HEK293 (cell line): ENCODE data around the gene SCN5A.

Experiments
- CTCF ChIP-seq: fragments of 450-650 bp; formaldehyde crosslinking; IDR thresholded peaks from 2 replicates; pipeline ENCODE4 v1.5.1; 2016; ENCODE audit warnings: missing biosample characterization, missing genetic modification characterization
- MEIS1 ChIP-seq: sonication (generic); formaldehyde crosslinking; IDR thresholded peaks from 2 replicates; pipeline ENCODE4 v1.8.1; 2022; ENCODE audit warnings: missing genetic modification reagents, mild to moderate bottlenecking, borderline replicate concordance
- PRDM10 ChIP-seq: fragments of 450-650 bp; formaldehyde crosslinking; IDR thresholded peaks from 2 replicates; pipeline ENCODE4 v1.5.1; 2016; ENCODE audit warnings: missing biosample characterization, missing genetic modification characterization
- ZNF350 ChIP-seq: fragments of 450-650 bp; formaldehyde crosslinking; IDR thresholded peaks from 2 replicates; pipeline ENCODE4 v1.5.0; 2017; ENCODE audit warnings: missing biosample characterization, mild to moderate bottlenecking, missing genetic modification characterization
- ZNF354C ChIP-seq: fragments of 450-650 bp; formaldehyde crosslinking; IDR thresholded peaks from 2 replicates; pipeline ENCODE4 v1.5.1; 2016; ENCODE audit warnings: missing biosample characterization, missing genetic modification characterization, low read depth, borderline replicate concordance
- ZNF423 ChIP-seq: fragments of 450-650 bp; formaldehyde crosslinking; IDR thresholded peaks from 2 replicates; pipeline ENCODE4 v1.5.1; 2016; ENCODE audit warnings: missing biosample characterization, missing genetic modification characterization

GRCh38 chr3:38636881-38637280 lies 12.6 kb downstream of the SCN5A start:
- TF ChIP-seq ZNF350 (tag by site-specific recombination) (no peak), CTCF (tag by site-specific recombination) (no peak), PRDM10 (tag by site-specific recombination) (no peak), ZNF354C (tag by site-specific recombination) (no peak), MEIS1 (CRISPR knock-in tag) (no peak), ZNF423 (tag by site-specific recombination) (no peak)
